CD14-positive monocyte (primary cell): ENCODE results near the gene CNTD1. TPM values are rescaled to one million over a fixed set of nuclear protein-coding genes. Genes with fewer than 3 reads are reported as not detected.

ENCODE experiments used
- DNase-seq, 3 donors: peaks; one replicate each; pipeline ENCODE4 v3.0.0-alpha.2; 2011 to 2022
- H2AFZ ChIP-seq: 2 replicates; pipeline ENCODE4 v1.6.0; 2012; ENCODE audit warnings: mild to moderate bottlenecking, low read depth, low read length, inconsistent platforms; ENCODE audit not compliant: insufficient read depth, poor library complexity, severe bottlenecking
- H3K27ac ChIP-seq, 2 donors: 1 replicate in 1 of 2; 2 replicates in 1 of 2; pipeline ENCODE4 v1.5.1; 2012 to 2013; ENCODE audit warnings: low read length in 2 of 2, control low read depth in 1 of 2, inconsistent platforms in 1 of 2, low read depth in 1 of 2, mild to moderate bottlenecking in 1 of 2
- H3K27me3 ChIP-seq, 2 donors: one replicate each; pipeline versions ENCODE4 v1.6.0 to v1.6.1; 2011 to 2013; ENCODE audit warnings: low read length in 2 of 2; ENCODE audit not compliant: control insufficient read depth in 2 of 2, insufficient read depth in 2 of 2
- H3K36me3 ChIP-seq, 2 donors: replicated peaks in 1 of 2; 1 replicate in 1 of 2; 2 replicates in 1 of 2; pipeline versions ENCODE4 v1.5.1 to v1.6.1; 2012 to 2013; ENCODE audit warnings: low read length in 2 of 2, control low read depth in 1 of 2, inconsistent platforms in 1 of 2, mild to moderate bottlenecking in 1 of 2; ENCODE audit not compliant: insufficient read depth in 2 of 2, control insufficient read depth in 1 of 2
- H3K4me1 ChIP-seq, 2 donors: 1 replicate in 1 of 2; 2 replicates in 1 of 2; pipeline versions ENCODE4 v1.5.1 to v1.6.1; 2012 to 2013; ENCODE audit warnings: low read length in 2 of 2, control low read depth in 1 of 2, inconsistent platforms in 1 of 2, mild to moderate bottlenecking in 1 of 2, moderate library complexity in 1 of 2; ENCODE audit not compliant: insufficient read depth in 2 of 2, control insufficient read depth in 1 of 2
- H3K4me2 ChIP-seq: replicated peaks from 2 replicates; pipeline ENCODE3; 2012; ENCODE audit warnings: low read length, moderate library complexity, mild to moderate bottlenecking; ENCODE audit not compliant: poor library complexity, severe bottlenecking; ENCODE audit errors: extremely low read depth
- H3K4me3 ChIP-seq, 3 experiments: fragments of 200-600 bp in 1 of 3; sonication (generic) in 1 of 3; replicated peaks in 1 of 3; 1 replicate in 2 of 3; 2 replicates in 1 of 3; pipeline ENCODE4 v1.5.1; 2011 to 2013; ENCODE audit warnings: low read length in 3 of 3, mild to moderate bottlenecking in 3 of 3, control low read depth in 2 of 3, low read depth in 2 of 3, inconsistent platforms in 1 of 3, moderate library complexity in 1 of 3
- H3K79me2 ChIP-seq: 2 replicates; pipeline ENCODE4 v1.6.0; 2012; ENCODE audit warnings: mild to moderate bottlenecking, control low read depth, inconsistent platforms, low read length, moderate library complexity; ENCODE audit not compliant: insufficient read depth
- H3K9ac ChIP-seq: 2 replicates; pipeline ENCODE4 v1.6.0; 2017; ENCODE audit warnings: low read length, mild to moderate bottlenecking; ENCODE audit not compliant: insufficient read depth, poor library complexity, severe bottlenecking
- H3K9me3 ChIP-seq, 2 donors: replicated peaks in 1 of 2; 1 replicate in 1 of 2; 2 replicates in 1 of 2; pipeline versions ENCODE4 v1.5.1 to v1.6.1; 2012 to 2013; ENCODE audit warnings: low read length in 2 of 2, control low read depth in 1 of 2; ENCODE audit not compliant: control insufficient read depth in 1 of 2, insufficient read depth in 1 of 2
- H4K20me1 ChIP-seq: 2 replicates; pipeline ENCODE4 v1.6.0; 2012; ENCODE audit warnings: mild to moderate bottlenecking, low read length, control low read depth, moderate library complexity; ENCODE audit not compliant: insufficient read depth
- H3K27ac Mint-ChIP-seq, 7 donors: one replicate each; pipeline ENCODE4 v1.8.0; 2020; ENCODE audit warnings: mild to moderate bottlenecking in 7 of 7, mixed read lengths in 7 of 7, moderate library complexity in 6 of 7, inconsistent platforms in 2 of 7
- H3K27me3 Mint-ChIP-seq, 3 donors: one replicate each; pipeline ENCODE4 v1.8.0; 2021 to 2022; ENCODE audit warnings: low read depth in 3 of 3, mild to moderate bottlenecking in 3 of 3, mixed read lengths in 3 of 3, moderate library complexity in 3 of 3, inconsistent platforms in 1 of 3
- H3K36me3 Mint-ChIP-seq, 2 donors: one replicate each; pipeline ENCODE4 v1.8.0; 2020; ENCODE audit warnings: mixed read lengths in 2 of 2, inconsistent platforms in 1 of 2, mild to moderate bottlenecking in 1 of 2
- H3K4me1 Mint-ChIP-seq: one replicate; pipeline ENCODE4 v1.8.0; 2020; ENCODE audit warnings: mild to moderate bottlenecking, mixed read lengths
- H3K4me3 Mint-ChIP-seq, 2 donors: one replicate each; pipeline ENCODE4 v1.8.0; 2020; ENCODE audit warnings: mild to moderate bottlenecking in 2 of 2, mixed read lengths in 2 of 2, moderate library complexity in 1 of 2
- H3K9me3 Mint-ChIP-seq, 7 donors: one replicate each; pipeline ENCODE4 v1.8.0; 2020 to 2022; ENCODE audit warnings: mixed read lengths in 7 of 7, mild to moderate bottlenecking in 6 of 7, moderate library complexity in 6 of 7, inconsistent platforms in 2 of 7
- CTCF ChIP-seq: fragments of 200-600 bp; IDR thresholded peaks from one replicate; pipeline ENCODE4 v1.8.0; 2022; ENCODE audit warnings: antibody characterized with exemption, mild to moderate bottlenecking
- WGBS: methylation state at CpG from one replicate; pipeline ENCODE4 v1.1.5; 2013; ENCODE audit warnings: missing lambda C conversion rate; ENCODE audit not compliant: insufficient coverage; 5-methylcytosine and 5-hydroxymethylcytosine counted together
- intact Hi-C, 2 donors: fragments of 100-400 bp; cut with micrococcal nuclease; formaldehyde crosslinking; loops; one replicate each; pipeline versions ENCODE4 v1.15.0 to v1.15.1; 2023
- polyA plus RNA-seq, 3 donors: library from polyadenylated mRNA; depleted of rRNA in 1 of 3; unstranded in 2 of 3; stranded (reverse) in 1 of 3; fragments of 300-500 nt in 2 of 3; fragments of >200 nt in 1 of 3; fragmentation: Illumina TruSeq in 2 of 3; gene quantifications; 1 replicate in 2 of 3; 2 replicates in 1 of 3; pipeline ENCODE4 v1.2.3, GENCODE V29; 2012 to 2021

The CNTD1 gene
- polyA plus RNA-seq, 3 donors: not detected

GRCh38 chr17:42782166-42783061 lies 16.2 kb upstream of the CNTD1 start:
- peaks cover 31 to 32% of the 10 kb centered on the region in 2 donors for H3K36me3 Mint-ChIP-seq
- Histone ChIP-seq H3K4me2 (no peak overlapping the region), H3K36me3 (peaks cover 23 to 24% of the 10 kb centered on the region in 2 donors), H3K9ac (no peak overlapping the region), H3K79me2 (no peaks in the 10 kb centered on the region), H3K4me3 (no peak overlapping the region), H3K9me3 (peaks cover 0 to 39% of the 10 kb centered on the region in 2 donors), H3K27me3 (peaks cover 60 to 79% of the 10 kb centered on the region in 2 donors), H3K4me1 (peaks cover 7 to 20% of the 10 kb centered on the region in 2 donors), H2AFZ (no peak overlapping the region), H4K20me1 (no peaks in the 10 kb centered on the region), H3K27ac (no peak overlapping the region)
- peaks cover 26% of the 10 kb centered on the region for H3K4me1 Mint-ChIP-seq
- H3K27me3 Mint-ChIP-seq: peaks cover 77 to 83% (median 78%) of the 10 kb centered on the region in 3 donors
- H3K27ac Mint-ChIP-seq: no peak overlapping the region
- H3K4me3 Mint-ChIP-seq: peak overlapping the region in 1 of 2 donors; percentile 86
- 18% methylated on average over 15 of the region's 29 CpGs for WGBS
- no peak for DNase-seq
- H3K9me3 Mint-ChIP-seq: peaks cover 4 to 24% (median 11%) of the 10 kb centered on the region in 7 donors
- intact Hi-C loops: no loop called here
- TF ChIP-seq CTCF: no peak

GRCh38 chr17:42783062-42783790 lies 15.4 kb upstream of the CNTD1 start:
- H3K27ac Mint-ChIP-seq: no peak overlapping the region
- intact Hi-C loops: no loop called here
- H3K27ac ChIP-seq: no peak overlapping the region
- no peak overlapping the region for H3K9ac ChIP-seq
- peaks cover 28% of the 10 kb centered on the region for H3K4me1 Mint-ChIP-seq
- WGBS: 23% methylated on average over 9 of the region's 9 CpGs
- H3K36me3 ChIP-seq: peaks cover 15 to 16% of the 10 kb centered on the region in 2 donors
- H3K9me3 ChIP-seq: peaks cover 0 to 39% of the 10 kb centered on the region in 2 donors
- H3K79me2 ChIP-seq: no peaks in the 10 kb centered on the region
- H3K36me3 Mint-ChIP-seq: peaks cover 23 to 25% of the 10 kb centered on the region in 2 donors
- H3K27me3 Mint-ChIP-seq: peaks cover 79 to 90% (median 83%) of the 10 kb centered on the region in 3 donors
- H3K9me3 Mint-ChIP-seq: peaks cover 4 to 24% (median 11%) of the 10 kb centered on the region in 7 donors
- H3K4me1 ChIP-seq: peaks cover 7 to 20% of the 10 kb centered on the region in 2 donors
- H3K4me3 ChIP-seq: no peak overlapping the region
- peak overlapping the region in 1 of 2 donors; percentile 86 for H3K4me3 Mint-ChIP-seq
- H4K20me1 ChIP-seq: no peaks in the 10 kb centered on the region
- no peak for TF ChIP-seq CTCF
- peaks cover 60 to 84% of the 10 kb centered on the region in 2 donors for H3K27me3 ChIP-seq
- DNase-seq: no peak
- no peak overlapping the region for H2AFZ ChIP-seq
- no peak overlapping the region for H3K4me2 ChIP-seq
